HUES64 (cell line): ENCODE measurements around the gene MEX3C.

Experiments
- H3K27ac ChIP-seq: 2 replicates; pipeline ENCODE4 v1.7.0; 2013; ENCODE audit warnings: low read depth, low read length, inconsistent platforms
- H3K27me3 ChIP-seq: 2 replicates; pipeline ENCODE4 v1.6.1; 2013; ENCODE audit warnings: mild to moderate bottlenecking, low read length; ENCODE audit not compliant: insufficient read depth
- H3K36me3 ChIP-seq: 2 replicates; pipeline ENCODE4 v1.6.1; 2013; ENCODE audit warnings: mild to moderate bottlenecking, low read length; ENCODE audit not compliant: insufficient read depth
- H3K4me1 ChIP-seq: 2 replicates; pipeline ENCODE4 v1.6.1; 2013; ENCODE audit warnings: mild to moderate bottlenecking, low read length, moderate library complexity; ENCODE audit not compliant: insufficient read depth
- H3K4me3 ChIP-seq: 2 replicates; pipeline ENCODE4 v1.5.1; 2013; ENCODE audit warnings: mild to moderate bottlenecking, low read length, moderate library complexity
- H3K9ac ChIP-seq: 2 replicates; pipeline ENCODE4 v1.6.1; 2013; ENCODE audit warnings: mild to moderate bottlenecking, low read depth, low read length
- H3K9me3 ChIP-seq: 2 replicates; pipeline ENCODE4 v1.6.1; 2013; ENCODE audit warnings: low read depth, low read length; ENCODE audit not compliant: insufficient read depth
- WGBS: fragments of 150-250, 120-280 bp; methylation state at CpG from one replicate; pipeline ENCODE4 v1.1.7; 2013; ENCODE audit warnings: missing lambda C conversion rate; 5-methylcytosine and 5-hydroxymethylcytosine counted together

Gene MEX3C

GRCh38 chr18:51133580-51134160 is 63.8 kb downstream of the MEX3C start:
- no peak overlapping the region for H3K27ac ChIP-seq
- no peaks in the 10 kb centered on the region for H3K4me1 ChIP-seq
- 90% methylated on average over 10 of the region's 12 CpGs for WGBS
- H3K27me3 ChIP-seq = no peaks in the 10 kb centered on the region
- H3K4me3 ChIP-seq = no peak overlapping the region
- H3K9ac ChIP-seq = no peak overlapping the region
- H3K9me3 ChIP-seq = no peaks in the 10 kb centered on the region
- no peaks in the 10 kb centered on the region for H3K36me3 ChIP-seq

DNA sequence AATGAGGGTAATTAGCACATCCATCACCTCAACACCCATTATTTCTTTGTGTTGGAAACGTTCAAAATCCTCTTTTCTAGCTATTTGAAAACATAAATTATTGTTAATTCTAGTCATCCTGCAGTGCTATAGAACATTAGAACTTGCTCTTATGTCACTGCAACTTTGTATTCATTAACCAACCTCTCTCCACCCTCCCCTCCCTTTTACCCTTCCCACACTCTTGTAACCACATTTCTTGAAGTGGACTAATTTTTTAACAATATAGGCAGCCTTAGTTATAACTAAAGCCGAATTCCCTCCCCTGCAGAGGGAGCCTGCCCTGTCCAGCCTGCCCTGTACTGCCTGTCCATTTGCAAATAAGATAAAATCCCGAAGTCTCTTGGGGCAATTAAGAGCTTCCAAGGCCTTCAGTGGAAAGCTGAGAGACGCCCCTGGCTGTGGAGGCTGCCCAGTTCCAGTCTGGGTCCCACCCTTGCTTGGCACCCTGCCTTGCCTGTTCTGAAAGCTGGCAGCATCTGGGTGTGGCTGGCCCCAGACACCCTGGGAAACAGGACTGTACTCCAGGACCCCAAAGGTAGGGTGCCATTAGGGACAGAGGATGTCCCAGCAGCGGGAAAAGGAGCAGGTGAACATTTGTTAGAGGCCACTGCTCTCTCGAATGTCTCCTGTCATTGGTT is 65.1 kb downstream of the MEX3C start:
- Histone ChIP-seq H3K27me3 (no peaks in the 10 kb centered on the region), H3K9me3 (no peaks in the 10 kb centered on the region), H3K9ac (no peak overlapping the region), H3K4me1 (no peaks in the 10 kb centered on the region), H3K27ac (no peak overlapping the region), H3K4me3 (no peak overlapping the region), H3K36me3 (no peaks in the 10 kb centered on the region)
- 94% methylated on average over 6 of the region's 6 CpGs for WGBS

GRCh38 chr18:51128533-51128932 is 68.9 kb downstream of the MEX3C start:
- no peaks in the 10 kb centered on the region for H3K27me3 ChIP-seq

GRCh38 chr18:51127664-51128063 is 69.8 kb downstream of the MEX3C start:
- WGBS = 100% methylated on average over 2 of the region's 3 CpGs
- H3K9me3 ChIP-seq = no peaks in the 10 kb centered on the region
- no peak overlapping the region for H3K27ac ChIP-seq
- H3K27me3 ChIP-seq = no peaks in the 10 kb centered on the region
- no peak overlapping the region for H3K9ac ChIP-seq
- H3K4me3 ChIP-seq = no peak overlapping the region
- H3K36me3 ChIP-seq = no peaks in the 10 kb centered on the region
- no peaks in the 10 kb centered on the region for H3K4me1 ChIP-seq

More at GRCh38 chr18:51128533-51128932, 68.9 kb downstream of the MEX3C start:
- Histone ChIP-seq H3K4me1 (no peaks in the 10 kb centered on the region), H3K9ac (no peak overlapping the region), H3K4me3 (no peak overlapping the region), H3K36me3 (no peaks in the 10 kb centered on the region), H3K9me3 (no peaks in the 10 kb centered on the region), H3K27ac (no peak overlapping the region)
- WGBS = 94% methylated on average over 4 of the region's 4 CpGs

DNA sequence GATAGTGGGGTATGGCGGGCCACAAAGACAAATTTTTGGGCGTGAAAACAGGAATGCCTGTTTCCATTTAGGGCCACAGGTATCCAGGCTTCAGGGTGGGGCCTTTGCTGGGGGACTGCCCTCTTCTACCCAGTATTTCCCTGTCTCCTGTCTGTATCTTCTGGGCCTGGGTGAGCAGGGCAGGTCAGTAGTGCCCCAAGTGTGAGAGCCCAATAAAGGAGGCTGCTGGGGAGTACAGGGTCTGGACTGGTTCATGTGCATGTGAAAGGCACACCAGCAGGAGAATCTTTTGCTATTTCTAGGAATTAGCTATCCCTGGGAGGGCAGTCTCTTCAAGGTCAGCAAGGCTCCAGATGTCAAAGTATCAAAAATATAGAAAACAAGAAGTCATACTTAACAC is 71.5 kb downstream of the MEX3C start:
- H3K27me3 ChIP-seq = no peaks in the 10 kb centered on the region
- 91% methylated on average over 2 of the region's 2 CpGs for WGBS
- no peak overlapping the region for H3K9ac ChIP-seq
- no peak overlapping the region for H3K27ac ChIP-seq
- no peaks in the 10 kb centered on the region for H3K4me1 ChIP-seq
- no peak overlapping the region for H3K4me3 ChIP-seq
- no peaks in the 10 kb centered on the region for H3K36me3 ChIP-seq
- H3K9me3 ChIP-seq = no peaks in the 10 kb centered on the region
